NT2/D1 (cell line): ENCODE measurements around the gene PDSS2.

ENCODE experiments used
- SUZ12 ChIP-seq: IDR thresholded peaks from 2 replicates; pipeline ENCODE4 v1.6.1; 2011; ENCODE audit not compliant: insufficient read length, insufficient read depth; ENCODE audit errors: extremely low read depth
- YY1 ChIP-seq: IDR thresholded peaks from 2 replicates; pipeline ENCODE4 v1.6.1; 2011; ENCODE audit not compliant: insufficient read length, insufficient read depth
- ZNF274 ChIP-seq: IDR thresholded peaks from 2 replicates; pipeline ENCODE4 v1.6.1; 2011; ENCODE audit warnings: mild to moderate bottlenecking, low read depth, low read length

DNA sequence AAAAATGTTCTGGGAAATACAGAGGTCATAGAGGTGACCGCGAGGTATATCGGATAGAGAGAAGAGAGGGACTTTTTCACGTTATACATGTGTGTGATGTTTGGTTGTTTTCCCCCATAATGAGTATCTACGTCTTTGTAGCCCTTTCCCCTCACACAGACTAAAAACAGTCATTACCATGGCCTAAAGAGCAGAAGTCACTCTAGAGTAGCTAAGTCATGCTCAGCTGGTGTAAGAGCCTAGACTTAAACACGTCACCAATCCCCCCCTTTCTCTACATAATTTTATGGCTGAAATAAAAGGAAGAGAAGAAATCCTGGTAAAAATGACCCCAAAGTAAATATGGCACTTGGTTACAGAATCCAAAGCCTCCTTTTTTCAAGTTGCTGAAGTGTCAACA, 338.1 kb downstream of the PDSS2 start:
- TF ChIP-seq YY1 = no peak
- no peak for TF ChIP-seq ZNF274
- TF ChIP-seq SUZ12 = no peak
